Tibial nerve (tissue), 3 donors: ENCODE results near the gene RILPL2.

ENCODE experiments used
- POLR2A ChIP-seq, 2 donors: fragments of 450-650 bp; IDR thresholded peaks; one replicate each; pipeline ENCODE4 v1.6.1; 2017; ENCODE audit warnings: antibody characterized with exemption in 2 of 2, mild to moderate bottlenecking in 2 of 2, moderate library complexity in 2 of 2
- TF ChIP-seq, protein P1 (sequence below), 5 experiments: fragments of 200-600 bp in 3 of 5; fragments of 450-650 bp in 2 of 5; sonication (generic) in 3 of 5; IDR thresholded peaks; one replicate each; pipeline ENCODE4 v1.5.1; 2016 to 2019; ENCODE audit warnings: antibody characterized with exemption in 5 of 5, mild to moderate bottlenecking in 3 of 5, moderate library complexity in 2 of 5

DNA sequence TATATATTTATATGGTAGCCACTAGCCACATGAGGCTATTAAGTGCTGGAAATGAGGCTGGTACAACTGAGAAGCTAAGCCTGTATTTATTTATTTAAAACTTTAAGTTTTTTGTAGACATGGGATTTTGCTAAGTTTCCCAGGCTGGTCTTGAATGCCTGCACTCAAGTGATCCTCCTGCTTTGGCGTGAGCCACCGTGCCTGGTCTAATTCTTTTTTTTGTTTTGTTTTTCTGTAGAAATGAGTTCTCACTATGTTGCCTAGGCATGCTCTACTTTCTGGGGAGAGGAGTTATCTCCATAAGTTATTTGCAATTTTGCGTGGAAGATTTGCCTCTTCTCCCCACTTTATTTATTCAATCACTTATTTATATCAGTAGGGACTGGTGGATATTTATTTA lies 16.7 kb upstream of the RILPL2 start:
- no peak for TF ChIP-seq POLR2A (IDR thresholded peaks at IDR 0.05)
- TF ChIP-seq, protein P1, sequence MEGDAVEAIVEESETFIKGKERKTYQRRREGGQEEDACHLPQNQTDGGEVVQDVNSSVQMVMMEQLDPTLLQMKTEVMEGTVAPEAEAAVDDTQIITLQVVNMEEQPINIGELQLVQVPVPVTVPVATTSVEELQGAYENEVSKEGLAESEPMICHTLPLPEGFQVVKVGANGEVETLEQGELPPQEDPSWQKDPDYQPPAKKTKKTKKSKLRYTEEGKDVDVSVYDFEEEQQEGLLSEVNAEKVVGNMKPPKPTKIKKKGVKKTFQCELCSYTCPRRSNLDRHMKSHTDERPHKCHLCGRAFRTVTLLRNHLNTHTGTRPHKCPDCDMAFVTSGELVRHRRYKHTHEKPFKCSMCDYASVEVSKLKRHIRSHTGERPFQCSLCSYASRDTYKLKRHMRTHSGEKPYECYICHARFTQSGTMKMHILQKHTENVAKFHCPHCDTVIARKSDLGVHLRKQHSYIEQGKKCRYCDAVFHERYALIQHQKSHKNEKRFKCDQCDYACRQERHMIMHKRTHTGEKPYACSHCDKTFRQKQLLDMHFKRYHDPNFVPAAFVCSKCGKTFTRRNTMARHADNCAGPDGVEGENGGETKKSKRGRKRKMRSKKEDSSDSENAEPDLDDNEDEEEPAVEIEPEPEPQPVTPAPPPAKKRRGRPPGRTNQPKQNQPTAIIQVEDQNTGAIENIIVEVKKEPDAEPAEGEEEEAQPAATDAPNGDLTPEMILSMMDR (IDR thresholded peaks at IDR 0.05): no peak
